ENCODE results near the gene MAPT.

DNA sequence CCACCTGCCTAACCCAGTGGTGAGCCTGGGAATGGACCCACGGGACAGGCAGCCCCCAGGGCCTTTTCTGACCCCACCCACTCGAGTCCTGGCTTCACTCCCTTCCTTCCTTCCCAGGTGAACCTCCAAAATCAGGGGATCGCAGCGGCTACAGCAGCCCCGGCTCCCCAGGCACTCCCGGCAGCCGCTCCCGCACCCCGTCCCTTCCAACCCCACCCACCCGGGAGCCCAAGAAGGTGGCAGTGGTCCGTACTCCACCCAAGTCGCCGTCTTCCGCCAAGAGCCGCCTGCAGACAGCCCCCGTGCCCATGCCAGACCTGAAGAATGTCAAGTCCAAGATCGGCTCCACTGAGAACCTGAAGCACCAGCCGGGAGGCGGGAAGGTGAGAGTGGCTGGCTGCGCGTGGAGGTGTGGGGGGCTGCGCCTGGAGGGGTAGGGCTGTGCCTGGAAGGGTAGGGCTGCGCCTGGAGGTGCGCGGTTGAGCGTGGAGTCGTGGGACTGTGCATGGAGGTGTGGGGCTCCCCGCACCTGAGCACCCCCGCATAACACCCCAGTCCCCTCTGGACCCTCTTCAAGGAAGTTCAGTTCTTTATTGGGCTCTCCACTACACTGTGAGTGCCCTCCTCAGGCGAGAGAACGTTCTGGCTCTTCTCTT lies 102.1 kb downstream of the MAPT start:
- no peak for TF ChIP-seq POLR2A (IDR thresholded peaks at IDR 0.05; ENCODE audit: low read depth, low read length)
- no peak for TF ChIP-seq TAF1 (IDR thresholded peaks at IDR 0.05; ENCODE audit: borderline replicate concordance, low read depth, low read length)
